MV-4-11 (cell line): ENCODE measurements around the gene HOXA7.
A peak's percentile ranks its signal among the peaks of the same experiment; 100 is the strongest.

ENCODE experiments used
- DNase-seq: peaks from one replicate; lab custom pipeline; 2025; lab: John Stamatoyannopoulos, UW

The HOXA7 gene

DNA sequence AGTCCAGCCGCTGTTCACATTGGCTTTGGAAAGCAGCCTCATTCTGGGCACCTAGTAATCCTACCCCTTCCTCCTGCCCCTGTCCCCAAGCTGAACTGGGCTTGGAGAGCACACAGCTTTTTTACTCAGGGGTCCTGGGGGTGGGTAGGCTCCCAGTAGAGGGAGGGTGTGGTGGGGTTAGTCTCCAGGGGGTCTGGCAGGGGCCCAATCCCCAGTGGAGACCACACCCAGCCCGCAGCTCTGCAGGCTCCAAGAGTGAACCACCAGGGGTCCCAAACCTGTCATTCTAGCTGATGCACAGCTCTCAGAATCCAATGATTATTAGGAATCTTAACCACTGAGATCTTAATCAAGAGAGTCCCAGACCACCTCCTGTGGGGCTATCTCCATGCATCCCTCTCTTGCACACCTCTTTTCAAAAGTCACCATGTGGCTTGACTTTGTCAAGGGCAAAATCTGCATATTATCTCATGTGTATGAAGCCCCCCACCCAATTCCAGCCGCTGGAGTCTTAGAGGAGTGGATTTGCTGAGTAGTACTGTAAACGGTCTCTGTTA lies 25.9 kb upstream of the HOXA7 start:
- no peak for DNase-seq

DNA sequence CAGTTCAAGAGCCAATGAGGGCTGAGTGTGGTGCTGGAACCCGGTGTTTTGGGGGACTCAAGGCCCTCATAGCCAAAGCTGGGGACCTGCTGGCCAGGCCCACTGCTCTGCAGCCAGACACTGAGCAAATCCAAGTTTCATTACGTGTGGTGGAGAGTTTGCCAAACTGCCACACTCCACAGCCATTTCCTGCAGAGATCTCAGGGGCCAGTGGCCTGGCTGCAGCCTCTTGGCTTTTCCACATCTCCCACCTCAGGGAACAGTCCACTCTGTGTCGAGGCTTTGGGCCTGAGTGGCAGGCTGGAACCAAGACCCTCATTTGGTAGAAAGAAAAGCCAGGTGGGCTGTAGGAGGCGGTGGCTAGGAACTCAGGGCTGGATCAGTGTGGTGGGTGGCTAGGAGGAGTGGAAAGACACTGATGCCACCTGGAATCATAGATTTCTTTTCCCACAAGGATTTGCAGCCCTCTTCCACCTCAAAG lies 25.4 kb upstream of the HOXA7 start:
- DNase-seq = no peak

DNA sequence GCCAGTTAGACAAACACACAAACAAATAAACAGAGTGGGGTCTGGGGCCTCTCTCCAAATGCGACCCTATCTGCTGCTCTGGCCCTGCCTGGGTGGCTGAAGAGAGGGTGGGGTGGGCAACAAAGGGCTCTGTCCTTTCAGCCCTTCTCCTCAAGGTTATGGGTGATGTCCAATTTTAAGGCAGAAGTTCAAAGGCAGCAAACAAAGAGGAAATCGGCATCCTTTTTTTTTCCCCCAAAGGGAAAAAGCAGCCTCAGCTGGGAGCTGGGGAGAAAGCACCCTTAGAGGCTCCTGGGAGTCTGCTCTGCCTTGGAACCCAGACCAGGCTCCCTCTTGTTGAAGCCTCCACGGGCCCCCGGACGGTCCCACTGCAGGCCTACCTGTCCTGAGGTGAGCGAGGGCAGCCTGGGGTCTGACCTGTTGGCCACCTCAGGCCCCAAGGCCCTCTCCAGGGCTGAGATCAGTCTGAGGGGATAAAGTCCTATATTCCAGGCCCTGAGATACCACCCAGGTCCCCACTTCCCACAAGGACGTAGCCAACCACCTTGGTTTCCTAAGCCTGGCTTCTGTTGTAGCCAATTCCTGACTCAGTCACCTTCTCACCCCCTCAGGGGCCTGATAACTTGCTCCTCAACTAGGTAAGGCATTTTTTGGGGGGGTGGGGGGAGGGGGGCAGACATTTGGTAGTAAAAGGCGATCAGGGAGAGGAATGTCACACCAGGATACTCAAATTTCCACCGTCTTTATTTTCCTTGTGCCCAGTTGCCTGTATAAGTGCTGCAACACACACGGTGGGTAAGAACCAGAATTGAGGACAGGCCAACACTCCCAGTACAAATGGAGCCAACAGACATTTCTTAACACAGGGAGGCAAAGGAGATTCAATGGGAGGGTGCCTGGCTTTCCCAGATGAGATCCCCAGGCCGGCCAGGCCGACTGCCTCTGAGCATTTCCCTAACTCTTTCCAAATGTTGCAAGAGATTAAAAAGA lies 24.3 kb upstream of the HOXA7 start:
- no peak for DNase-seq

DNA sequence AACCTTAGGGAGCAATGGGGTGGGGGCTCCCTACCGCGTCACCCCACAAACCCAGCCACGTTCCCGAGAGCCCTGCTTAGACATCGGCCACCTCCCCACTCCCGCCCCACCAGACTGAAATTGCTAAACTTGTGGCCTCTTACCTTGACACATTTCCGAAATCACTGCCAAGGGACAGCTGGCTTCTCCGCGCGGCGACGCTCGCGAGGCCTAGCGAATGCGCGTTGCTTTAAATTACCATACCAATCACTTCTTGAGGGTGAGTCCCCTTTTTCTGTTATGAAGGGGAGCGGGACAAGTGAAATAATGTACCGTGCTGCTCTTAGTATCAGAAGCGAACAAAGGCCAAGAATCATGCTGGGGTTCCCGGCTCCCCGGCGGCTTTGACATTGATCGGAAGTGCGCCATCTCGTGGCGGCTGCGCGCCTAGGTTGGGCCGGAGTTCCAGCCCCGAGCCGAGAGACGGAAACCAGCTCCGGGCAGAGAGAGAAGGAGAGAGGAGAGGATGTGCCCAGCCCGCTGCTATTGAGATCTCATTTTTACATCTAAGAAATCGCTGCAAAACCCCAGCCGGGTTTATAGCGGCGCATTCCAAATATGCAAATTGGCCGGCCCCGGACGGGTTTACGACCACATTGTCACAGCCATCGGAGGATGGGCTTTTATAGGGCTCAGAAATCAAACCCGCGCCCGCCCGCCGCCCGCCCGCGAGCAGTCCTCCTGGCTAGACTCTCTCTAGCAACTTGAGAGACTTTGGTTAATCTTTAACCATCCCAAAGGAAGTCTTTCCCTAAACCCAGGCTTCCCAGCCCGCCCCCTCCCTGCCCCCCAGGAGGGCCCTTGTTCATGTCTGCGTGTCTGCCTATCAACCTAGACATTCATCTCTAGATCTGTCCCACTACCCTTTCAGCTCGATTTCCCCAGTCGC lies 23.3 kb upstream of the HOXA7 start:
- DNase-seq = peak; percentile 41

DNA sequence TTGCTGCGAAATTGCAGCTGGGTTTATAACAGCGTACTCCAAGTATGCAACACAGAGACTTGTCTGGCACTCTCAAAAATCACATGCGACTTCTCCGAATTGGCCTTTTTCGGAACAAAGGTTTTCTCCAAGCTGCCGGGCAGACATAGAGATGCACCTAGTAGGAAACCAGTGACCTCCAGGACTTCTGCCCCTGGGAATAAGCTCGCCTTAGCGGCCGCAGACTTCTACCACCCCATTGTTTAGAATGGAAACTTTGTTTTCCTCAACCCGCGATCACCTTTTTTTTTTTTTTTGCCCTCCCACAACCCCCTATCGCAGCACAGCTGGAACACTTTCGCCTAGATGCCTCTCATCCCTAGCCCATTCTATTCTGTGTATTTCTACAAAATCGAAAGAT lies 22.6 kb upstream of the HOXA7 start:
- DNase-seq = no peak

DNA sequence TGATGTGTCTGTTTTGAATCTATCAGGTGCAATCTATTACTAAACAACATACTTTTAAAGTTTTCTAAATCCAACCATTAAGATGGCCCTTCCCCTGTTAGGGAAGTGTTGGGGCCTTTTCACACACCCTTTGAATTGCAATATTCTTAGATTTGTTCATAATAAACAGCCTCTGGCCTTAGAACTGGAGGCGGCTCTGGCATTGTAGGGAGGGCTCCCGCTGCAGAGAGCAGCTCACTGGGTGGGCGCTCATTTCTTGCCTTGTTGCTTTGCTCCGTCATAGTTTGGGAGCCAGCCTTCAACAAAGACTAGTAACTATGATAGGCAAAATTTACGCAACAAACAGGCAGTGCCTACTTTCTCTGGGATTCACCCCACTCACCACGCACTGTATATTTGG lies 21.9 kb upstream of the HOXA7 start:
- no peak for DNase-seq

DNA sequence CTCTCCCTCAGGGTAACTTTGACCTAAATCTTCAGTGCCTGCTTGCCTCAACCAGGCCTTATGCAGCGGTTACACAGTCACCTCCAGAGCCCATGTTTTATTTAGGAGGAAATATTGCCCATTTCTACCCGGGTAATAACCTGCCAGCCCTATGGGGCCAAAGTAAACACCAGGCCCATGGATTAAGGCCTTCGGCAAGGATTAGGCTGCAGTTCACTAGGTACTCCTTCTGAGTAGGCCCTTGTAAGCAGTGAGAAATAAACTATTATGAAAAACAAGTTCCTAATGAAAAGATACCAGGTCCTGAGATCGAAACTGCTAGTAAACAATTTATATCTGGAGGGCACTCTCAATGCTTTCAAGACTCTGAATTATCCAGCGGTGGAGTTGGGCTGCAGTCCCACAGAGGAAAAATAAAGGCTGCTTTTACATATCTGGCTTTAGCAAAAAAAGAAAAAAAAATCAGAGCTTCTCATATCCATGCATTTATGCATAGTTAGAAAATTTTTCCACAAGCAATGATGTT lies 21.4 kb upstream of the HOXA7 start:
- no peak for DNase-seq

DNA sequence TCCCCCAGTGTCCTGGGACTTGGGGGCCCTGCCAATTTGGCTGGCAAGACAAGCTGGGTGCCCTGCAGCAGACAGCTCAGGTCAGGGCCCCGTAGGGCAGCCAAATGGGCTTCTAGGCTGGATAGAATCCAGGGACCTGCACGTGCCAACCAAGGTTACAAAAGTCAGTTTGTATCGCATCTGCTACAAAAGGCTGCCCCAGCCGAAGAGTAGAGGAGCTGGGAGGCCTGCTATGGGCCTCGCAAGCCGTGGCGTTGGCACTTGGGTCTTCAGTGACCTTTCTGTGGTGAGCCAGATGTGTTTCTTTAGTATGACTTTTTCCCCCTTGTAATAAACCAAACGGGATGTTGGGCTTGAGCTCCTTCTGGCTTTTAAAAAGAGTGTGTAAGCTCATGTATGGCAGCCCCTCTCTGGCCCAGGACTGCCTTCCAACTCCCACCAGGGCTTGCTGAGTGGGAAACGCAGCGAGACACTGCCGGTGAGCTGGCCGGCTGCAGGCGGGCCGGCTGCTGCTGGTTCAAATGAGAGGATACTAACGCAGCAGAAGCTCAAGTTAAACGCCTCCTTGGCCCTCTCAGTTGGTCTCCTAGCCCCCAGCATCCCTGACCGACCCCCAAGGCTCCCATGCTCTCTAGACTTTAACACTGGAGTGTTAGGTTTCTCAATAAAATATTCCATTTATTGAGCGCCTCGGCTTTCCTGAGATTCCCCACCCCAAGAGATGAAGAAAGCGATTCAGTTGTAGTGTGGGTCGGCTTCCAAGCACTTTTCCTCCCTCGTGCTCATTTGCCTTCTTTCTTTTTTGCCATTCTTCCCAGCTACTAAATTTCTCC lies 20.7 kb upstream of the HOXA7 start:
- DNase-seq = no peak

DNA sequence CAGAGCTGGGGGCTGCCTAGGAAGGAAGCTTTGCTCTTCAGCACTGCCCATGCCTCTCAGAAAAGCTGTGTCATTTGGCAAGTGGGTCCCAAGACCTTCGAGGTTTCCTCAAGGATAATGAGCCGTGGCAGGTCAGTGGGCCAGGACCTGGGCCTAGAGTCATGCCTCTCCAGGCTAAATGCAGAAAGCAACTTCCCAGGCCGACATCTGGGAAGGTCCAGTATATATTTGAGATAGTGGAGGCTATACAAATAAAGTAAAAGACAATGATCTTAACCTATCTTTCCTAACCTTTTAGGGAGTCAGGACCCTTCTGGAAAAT lies 20.0 kb upstream of the HOXA7 start:
- DNase-seq = no peak

DNA sequence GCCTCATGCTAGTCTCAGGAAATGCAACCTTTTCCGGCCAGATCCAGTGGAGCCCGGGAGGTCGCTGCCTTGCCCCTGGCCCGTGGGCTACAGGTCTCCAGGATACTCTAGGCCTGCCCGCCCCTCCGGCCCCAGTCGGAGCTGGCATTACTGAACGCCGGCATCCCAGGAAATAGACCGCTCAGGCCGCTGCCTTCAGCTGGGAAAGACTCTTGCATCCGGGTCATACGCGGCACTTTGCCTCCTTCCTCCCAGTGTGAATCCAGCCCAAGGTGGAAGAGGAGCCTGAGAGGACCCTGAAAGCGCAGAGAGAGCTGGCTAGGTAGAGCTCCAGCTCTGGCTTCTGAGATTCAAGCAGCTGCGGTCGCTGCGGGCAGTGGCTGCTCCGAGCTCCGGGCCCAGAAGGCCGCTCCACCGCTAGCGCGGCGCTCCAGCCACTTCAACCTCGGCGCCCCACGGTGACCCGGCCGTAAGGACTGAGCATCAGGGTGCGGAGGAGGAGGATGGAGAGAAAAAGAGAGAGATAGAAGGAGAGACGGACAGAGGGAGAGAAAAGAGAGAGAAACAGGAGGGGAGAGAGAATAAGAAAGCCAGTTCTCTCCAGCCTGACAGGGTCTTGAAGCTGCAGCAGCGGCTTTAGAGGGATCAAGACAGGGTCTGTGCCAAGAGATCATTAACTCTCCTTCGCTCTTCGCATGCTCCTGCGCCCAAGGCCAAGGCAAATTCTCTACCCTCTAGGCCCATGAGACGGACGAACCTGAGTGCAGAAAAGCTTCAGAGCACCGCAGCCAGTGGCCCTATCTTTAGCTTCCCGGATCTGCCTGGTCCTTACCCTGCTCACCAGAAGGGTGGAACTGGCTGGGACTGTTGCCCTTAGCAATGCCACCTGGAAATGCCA lies 19.4 kb upstream of the HOXA7 start:
- DNase-seq = no peak

DNA sequence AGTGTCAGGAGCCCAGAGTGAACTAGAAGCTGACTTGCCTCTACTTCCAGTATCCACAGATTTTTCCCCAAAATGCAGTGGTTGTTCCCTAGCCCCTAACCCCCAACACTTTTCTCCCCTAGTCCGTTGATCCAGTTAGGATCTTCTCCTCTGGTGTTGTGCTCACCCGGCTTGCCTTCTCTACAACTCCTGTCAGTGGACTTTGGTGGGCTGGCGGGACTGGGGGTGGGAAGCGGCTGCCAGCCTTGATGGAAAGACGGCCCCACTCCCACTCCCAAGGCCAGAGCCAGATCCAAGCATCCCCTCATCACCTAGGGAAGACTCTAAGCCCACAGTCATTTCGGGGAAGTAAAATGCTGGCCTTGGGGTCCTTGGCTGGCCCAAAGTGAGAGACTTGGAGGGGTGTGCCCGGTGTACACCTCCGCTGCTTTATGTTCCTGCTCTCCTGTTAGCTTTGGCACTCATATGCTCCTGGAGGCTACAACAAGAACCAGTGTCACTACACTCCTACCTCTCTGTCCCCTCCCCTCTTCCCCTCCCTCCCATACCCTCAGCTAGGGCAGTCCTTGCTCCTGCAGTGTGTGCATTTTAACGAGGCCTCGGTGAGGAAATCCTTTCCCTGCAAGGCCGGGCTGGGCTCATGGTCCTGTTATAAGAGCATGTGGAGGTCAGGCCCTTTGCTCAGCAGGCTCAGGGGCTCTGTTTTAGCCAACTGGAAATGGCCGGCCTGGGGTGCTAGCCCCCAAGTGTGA lies 18.6 kb upstream of the HOXA7 start:
- no peak for DNase-seq

DNA sequence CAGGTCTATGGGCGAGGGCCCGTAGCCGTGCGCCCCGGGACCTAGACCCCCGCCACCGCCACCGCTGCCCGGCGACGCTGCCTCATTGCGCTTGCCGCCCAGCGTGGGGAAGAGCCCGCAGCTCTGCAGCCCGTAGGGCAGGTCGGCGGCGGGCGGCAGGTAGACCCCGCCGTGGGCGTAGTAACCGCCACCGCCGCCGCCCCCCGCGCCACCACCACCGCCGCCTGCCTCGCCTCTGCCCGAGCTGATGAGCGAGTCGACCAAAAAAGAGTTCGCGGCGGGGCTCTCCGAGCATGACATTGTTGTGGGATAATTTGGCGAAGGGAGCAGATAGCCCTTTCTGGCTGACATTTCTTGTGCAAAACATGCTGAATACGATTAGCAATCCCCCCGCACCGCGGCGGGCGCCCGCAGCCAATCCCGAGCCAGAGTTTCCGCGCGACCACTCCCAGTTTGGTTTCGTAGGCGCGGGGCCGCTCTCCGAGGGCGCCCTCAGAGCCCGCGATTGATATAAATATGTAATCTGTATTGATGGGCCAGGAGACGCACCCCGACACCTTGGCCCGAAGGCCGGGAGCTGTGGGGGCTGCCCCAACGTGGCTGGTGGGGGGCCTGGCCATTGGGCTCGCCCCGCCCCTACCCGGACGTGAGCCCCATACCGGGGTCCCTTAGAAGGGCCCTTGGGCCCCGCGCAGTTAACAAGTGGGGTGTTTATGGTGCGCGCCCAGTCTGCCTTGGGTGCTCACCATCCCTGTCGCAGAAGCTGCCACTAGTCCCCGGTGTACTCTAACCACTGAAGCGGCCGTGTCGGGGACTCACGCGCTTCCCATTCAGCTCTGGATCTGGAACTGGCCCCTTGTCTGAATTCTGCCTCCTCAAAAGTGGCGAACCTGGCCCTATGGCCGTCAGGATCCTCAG lies 17.7 kb upstream of the HOXA7 start, which contains the start of gene HOXA10:
HOXA10 (minus strand) TSS at position 365 of the 918 bp plus-strand sequence; CDS start at position 351, 14 bp downstream.
- peak; percentile 39 for DNase-seq

DNA sequence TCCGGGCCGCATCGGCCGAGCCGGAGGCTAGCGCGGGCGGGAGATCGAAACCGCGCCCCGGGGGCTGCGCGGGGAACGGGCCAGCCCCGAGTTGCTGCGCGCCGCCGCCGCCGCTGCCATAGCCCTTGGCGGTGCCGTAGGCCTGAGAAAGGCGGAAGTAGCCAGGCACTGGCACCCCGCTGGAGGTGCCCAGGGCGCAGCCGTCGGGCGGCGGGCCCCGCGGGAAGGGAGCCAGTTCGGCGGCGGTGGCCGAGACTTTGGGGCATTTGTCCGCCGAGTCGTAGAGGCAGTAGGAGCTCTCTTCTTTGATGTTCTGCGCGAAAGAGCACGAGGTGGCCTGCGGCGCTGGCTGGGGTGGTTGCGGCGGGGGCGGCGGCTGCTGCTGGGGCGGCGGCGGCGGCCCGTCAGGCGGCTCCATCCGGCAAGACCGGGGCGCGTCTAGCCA lies 17.1 kb upstream of the HOXA7 start:
- DNase-seq = peak; percentile 20

DNA sequence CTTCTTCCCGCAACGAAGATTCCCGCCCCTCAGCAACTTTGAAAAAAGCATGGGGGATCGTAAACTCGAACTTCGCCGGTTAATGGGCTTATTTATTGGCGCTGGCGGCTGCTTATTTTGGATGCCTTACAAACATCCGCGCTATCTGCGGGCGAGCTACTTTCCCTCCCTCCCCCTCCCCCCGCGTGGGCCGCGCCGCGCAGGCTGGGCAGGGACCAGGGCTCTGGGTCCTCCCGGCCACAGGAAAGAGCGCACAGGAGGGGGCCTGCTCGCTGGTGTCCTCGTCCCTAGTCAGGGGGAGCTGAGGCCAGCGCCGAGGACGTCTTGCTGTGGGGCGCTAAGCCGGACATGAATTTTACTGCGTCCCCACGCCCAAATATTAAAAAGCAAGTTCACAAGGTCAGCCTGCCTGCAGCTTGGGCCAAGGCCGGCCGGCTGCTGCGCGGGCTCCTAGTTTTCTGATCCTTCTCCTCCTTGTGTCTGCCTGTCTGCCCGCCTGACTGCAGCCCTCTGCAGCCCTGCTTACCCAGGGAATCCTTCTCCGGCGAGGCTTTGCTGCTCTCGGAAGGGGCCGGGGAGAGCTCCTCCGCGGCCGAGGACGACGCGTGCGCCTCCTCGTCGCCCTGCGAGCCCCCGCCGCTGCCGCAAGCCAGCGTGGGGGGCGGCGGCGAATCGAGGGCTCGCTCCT lies 16.5 kb upstream of the HOXA7 start:
- DNase-seq = no peak

DNA sequence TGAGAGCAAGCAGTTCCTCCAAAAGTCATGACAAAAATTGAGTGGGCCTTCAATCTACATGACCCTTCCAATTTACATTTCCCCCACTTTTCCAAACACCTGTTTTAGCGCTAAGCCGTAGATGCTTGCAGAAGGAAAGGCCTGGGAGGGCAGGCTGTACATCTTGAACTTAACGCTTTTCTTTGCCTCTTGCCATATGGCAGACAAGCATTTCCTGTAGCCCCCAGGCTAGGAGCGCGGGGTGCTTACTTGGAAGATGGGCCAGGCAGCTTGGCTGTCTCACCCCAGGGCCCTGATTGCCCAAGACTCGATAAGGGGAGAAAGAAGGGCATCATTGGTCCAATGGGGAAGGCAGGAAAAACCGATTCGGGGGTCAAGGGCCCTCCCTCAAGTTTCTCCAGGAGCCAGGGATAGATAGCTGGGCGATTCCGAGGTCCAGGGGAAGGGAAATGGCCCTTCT lies 15.9 kb upstream of the HOXA7 start:
- DNase-seq = no peak

DNA sequence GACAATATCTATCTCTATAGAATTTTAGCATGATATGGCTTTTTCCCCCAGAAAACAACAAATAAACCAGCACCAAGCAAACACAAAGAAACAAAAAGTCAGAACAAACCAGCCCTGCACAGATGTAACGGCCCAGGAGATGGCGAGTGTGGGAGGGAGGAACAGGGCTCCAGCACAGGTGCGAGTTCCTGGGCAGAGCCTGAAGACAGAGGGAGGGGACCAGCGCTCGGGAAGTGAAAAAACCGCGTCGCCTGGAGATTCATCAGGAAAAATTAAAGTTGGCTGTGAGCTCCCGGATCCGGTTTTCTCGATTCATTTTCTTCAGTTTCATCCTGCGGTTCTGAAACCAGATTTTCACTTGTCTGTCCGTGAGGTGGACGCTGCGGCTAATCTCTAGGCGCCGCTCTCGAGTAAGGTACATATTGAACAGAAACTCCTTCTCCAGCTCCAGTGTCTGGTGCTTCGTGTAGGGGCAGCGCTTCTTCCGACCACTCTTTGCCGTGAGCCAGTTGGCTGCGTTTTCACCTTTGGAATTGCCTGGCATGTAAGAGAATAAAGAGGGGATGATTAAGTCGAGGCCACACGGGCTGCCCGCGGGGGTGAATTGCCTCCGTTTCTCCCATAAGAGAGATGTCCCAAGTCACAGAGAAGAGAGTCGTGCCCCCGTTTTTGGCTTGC lies 15.3 kb upstream of the HOXA7 start:
- peak; percentile 11 for DNase-seq

DNA sequence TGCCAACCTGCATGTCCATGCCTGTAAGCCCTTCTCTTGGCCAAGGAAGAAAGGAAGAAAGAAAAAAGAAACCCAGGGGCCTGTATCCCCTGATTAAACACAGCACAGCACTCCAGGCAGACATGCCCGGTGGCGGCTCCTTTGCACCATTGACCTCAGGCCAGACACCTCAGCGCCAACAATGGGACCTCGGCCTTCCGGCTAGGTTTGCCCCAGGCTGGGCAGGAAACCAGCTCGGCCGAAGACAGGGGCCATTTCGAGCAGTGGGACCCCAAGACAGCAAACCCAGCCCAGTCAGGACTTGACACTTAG lies 14.8 kb upstream of the HOXA7 start:
- DNase-seq = no peak
